M059J (cell line): ENCODE results near the gene RCOR3. TPM values are rescaled to one million over a fixed set of nuclear protein-coding genes. Genes with fewer than 3 reads are reported as not detected.
A peak's percentile ranks its signal among the peaks of the same experiment; 100 is the strongest.
"Not testable (repeated sequence)": the region's sequence is repeated elsewhere in the genome, so short reads cannot be mapped to it uniquely, and the experiment has no call there.

Source experiments
- DNase-seq: peaks from one replicate; pipeline ENCODE4 v3.0.0-alpha.2; 2012; ENCODE audit warnings: low read depth
- total RNA-seq: library from RNA; depleted of rRNA; stranded (reverse); fragments of >200 nt; shearing (Covaris generic); gene quantifications from 2 replicates; pipeline ENCODE4 v1.2.3, GENCODE V29; 2014

Gene RCOR3
- total RNA-seq, 1 experiment from 2014 or later: 20.7 TPM

GRCh38 chr1:211260141-211261107, 1.3 kb downstream of the RCOR3 start:
- DNase-seq: peak; percentile 87

DNA sequence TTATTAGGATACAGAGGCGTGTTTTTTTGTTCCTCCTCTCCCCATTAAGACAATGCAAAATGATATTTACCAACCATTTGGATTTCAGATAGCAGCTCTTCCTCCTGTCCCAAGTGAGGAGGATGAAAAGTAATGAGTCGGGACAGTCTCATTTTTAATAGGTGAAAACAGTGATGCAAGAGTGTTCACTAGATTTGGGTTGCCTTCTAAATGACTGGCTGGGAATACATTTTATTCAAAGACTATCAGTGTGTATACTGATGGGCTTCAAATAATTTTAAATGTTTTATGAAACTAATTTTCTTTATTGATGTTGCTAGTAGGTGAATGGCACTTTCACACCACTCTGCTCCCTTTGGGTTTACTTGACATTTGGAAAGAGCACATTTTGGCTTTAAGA, 2.1 kb downstream of the RCOR3 start:
- DNase-seq: no peak

DNA sequence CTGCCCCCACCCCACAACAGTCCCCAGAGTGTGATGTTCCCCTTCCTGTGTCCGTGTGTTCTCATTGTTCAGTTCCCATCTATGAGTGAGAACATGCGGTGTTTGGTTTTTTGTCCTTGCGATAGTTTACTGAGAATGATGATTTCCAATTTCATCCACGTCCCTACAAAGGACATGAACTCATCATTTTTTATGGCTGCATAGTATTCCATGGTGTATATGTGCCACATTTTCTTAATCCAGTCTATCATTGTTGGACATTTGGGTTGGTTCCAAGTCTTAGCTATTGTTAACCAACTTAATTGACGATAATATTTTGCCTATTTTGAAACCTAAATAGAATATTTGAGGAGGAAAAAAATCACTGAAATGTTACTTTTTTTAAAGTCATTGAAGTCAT, 3.9 kb downstream of the RCOR3 start:
- DNase-seq: not testable (repeated sequence)

DNA sequence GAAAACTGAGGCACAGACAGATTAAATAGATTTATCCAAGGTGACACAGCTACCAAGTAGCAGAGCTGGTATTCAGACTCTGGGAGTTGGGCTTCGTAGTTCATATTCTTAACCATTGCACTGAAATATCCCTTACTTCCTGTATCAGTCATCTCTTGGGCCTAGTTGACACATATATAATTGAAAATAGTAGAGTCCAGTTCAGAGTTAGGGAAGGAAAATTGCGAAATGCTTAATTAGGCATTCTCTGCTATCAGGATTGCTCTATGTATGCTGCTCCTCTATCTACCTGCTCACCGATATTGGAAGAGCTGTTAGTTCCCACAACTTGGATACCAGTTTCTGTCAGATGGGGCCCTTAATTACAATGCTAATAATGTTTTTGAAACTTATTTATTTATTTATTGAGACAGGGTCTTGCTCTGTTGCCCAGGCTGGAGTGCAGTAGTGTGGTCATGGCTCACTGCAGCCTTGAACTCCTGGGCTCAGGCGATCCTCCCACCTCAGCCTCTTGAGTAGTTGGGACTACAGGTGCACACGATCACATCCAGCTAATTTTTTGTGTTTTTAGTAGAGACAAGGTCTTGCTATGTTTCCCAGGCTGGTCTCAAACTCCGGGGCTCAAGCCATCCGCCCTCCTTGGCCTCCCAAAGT, 8.2 kb downstream of the RCOR3 start:
- no peak for DNase-seq

GRCh38 chr1:211279340-211279739, 20.2 kb downstream of the RCOR3 start:
- no peak for DNase-seq

- DNase-seq: no peak
Measured at GRCh38 chr1:211280910-211281309, 21.7 kb downstream of the RCOR3 start.

- no peak for DNase-seq
Measured at GRCh38 chr1:211281320-211282022, 22.3 kb downstream of the RCOR3 start.

DNA sequence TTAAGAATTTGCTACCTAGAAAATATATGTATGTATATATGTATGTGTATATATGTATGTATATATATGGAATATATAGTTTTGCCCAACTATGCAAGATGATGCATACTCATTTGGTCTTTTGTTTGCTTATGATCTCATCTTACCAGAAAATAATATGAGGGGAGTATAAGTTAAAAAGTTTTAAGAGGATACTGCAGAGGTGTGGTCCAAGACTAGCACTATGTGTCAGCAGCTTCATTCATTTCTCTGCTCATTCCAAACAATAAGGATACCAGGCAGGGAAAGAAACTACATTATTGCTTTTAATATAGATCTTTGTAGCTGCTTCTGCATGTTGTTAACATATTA, 22.8 kb downstream of the RCOR3 start:
- no peak for DNase-seq

DNA sequence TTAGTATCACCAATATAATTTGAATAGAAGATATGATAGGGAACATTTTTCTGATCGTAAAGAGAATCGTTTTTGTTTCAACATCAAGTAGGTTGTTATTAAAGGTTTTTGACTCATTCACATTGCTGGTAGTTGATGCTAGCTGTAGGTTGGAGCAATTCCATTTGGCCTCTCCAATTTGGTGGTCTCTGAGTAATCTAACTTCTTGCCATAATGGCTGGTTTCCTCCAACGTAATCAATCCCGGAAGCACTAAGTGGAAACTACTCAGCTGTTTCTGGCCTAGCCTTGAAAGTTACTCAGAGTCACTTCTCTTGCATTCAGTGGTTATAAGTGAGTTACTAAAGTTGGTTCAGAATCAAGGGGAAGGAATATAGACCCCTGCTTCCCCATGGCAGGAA, 26.0 kb downstream of the RCOR3 start:
- DNase-seq: no peak

DNA sequence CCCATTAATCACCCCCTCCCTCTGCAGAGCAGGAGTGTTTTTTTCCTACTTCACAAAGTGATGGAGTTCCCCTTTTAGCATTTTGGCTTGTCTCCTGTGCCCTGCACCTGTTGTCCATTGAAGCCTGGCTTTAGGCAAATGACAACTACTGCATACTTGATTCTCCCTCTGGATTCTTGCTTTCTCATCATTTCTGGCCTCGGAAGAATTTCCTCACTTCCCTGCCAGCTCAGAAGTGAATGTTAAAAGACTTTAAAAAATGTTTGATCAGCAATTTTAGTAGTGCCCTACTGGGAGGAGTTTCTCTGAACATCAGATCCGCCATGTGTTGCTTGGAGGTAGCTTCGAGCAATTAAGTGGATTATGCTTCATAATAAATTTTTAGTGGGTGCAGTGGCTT, 28.1 kb downstream of the RCOR3 start:
- DNase-seq: no peak

DNA sequence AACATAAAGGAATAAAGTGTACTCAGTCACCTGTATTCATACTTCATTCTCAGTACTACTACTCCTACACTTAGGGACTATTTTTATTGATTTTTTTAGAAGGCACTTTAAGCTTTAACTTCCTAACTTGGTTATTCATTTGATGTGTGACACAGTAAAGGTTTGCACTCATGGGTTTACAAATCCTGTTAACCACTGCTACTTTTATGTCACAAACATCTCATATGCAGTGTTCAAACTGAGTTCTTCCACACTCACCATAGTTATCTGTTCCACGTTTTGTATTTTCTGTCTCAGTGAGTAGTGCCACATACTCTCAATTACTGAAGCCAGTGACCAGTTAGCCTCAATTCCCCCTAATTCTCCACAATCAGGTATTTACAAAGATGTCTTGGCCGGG, 33.2 kb downstream of the RCOR3 start:
- DNase-seq: no peak

GRCh38 chr1:211296396-211296795, 37.2 kb downstream of the RCOR3 start:
- DNase-seq: no peak

GRCh38 chr1:211305044-211305443, 45.9 kb downstream of the RCOR3 start:
- no peak for DNase-seq

DNA sequence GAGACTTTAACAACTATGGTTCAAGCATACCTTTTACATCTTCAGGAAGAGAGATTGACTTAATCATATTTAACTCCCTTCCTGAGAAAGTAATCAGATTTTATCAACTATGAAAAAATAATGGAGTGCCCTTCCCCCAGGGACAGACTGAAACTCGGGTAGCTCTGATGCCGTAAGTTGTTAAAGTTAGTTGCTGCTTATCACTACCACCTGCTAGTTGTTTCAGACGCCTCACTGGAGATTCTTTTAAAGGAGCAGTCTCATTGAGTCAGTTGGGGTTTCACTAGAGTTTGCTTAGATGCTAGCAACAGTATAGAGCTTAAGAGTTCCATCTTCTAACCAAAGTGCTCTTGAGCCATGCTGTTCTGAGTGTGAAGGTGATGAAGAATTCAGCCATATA, 50.5 kb downstream of the RCOR3 start:
- no peak for DNase-seq

GRCh38 chr1:211313392-211313791, 54.2 kb downstream of the RCOR3 start:
- DNase-seq: no peak

- DNase-seq: no peak
Measured at GRCh38 chr1:211318576-211319280, 59.6 kb downstream of the RCOR3 start.

DNA sequence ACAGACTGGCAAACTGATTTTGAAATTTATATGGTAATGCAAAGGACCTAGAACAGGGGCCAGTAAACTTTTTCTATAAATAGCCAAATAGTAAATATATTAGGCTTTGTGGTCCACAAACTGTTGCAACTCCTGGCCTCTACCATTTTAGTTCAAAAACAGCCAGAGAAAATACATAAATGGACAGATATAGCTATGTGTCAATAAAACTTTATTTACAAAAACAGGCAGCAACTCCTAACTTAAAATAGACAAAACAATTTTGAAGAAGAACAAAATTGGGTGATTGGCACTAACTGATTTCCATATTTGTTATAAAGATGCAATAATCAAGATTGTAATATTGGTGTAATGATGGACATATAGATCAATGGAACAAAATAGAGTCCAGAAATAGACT, 60.7 kb downstream of the RCOR3 start:
- no peak for DNase-seq

DNA sequence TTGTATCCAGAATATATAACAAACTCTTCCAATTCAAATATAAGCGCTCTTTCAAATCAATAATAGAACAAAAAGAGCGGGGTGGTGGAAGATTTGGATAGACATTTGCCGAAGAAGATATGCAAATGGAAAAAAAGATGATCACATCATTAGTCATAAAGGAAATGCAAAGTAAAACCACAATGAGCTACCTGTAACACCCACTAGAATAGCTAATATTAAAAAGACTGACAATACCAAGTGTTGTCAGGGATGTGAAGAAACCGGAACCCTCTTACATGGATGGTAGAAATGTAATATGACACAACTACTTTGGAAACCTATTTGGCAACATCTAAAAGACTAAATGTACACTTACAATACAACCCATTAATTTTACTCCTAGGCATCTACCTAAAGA, 61.8 kb downstream of the RCOR3 start:
- DNase-seq: peak; percentile 57

DNA sequence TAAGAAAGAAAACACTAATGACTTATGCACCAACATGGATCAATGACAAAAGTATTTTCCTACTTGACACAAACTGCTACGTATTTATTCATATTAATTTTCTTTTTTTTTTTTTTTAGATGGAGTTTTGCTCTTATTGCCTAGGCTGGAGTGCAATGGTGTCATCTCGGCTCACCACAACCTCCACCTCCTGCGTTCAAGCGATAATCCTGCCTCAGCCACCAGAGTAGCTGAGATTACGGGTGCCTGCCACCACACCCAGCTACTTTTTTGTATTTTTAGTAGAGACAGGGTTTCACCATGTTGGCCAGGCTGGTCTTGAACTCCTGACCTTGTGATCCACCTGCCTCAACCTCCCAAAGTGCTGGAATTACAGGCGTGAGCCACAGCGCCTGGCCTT, 62.5 kb downstream of the RCOR3 start:
- not testable (repeated sequence) for DNase-seq

GRCh38 chr1:211323156-211324063, 64.2 kb downstream of the RCOR3 start:
- peak; percentile 63 for DNase-seq
